Activated CD8-positive, alpha-beta memory T cell treated with anti-CD3 and anti-CD28 coated beads for 1 hour (primary cell): ENCODE data around the gene DEDD.
"Not testable (repeated sequence)": the region's sequence is repeated elsewhere in the genome, so short reads cannot be mapped to it uniquely, and the experiment has no call there.

Experiments
- DNase-seq, 2 donors: peaks; one replicate each; pipeline ENCODE4 v3.0.0-alpha.2; 2020; ENCODE audit warnings: low read depth in 1 of 2; ENCODE audit errors: extremely low read depth in 1 of 2

The DEDD gene

DNA sequence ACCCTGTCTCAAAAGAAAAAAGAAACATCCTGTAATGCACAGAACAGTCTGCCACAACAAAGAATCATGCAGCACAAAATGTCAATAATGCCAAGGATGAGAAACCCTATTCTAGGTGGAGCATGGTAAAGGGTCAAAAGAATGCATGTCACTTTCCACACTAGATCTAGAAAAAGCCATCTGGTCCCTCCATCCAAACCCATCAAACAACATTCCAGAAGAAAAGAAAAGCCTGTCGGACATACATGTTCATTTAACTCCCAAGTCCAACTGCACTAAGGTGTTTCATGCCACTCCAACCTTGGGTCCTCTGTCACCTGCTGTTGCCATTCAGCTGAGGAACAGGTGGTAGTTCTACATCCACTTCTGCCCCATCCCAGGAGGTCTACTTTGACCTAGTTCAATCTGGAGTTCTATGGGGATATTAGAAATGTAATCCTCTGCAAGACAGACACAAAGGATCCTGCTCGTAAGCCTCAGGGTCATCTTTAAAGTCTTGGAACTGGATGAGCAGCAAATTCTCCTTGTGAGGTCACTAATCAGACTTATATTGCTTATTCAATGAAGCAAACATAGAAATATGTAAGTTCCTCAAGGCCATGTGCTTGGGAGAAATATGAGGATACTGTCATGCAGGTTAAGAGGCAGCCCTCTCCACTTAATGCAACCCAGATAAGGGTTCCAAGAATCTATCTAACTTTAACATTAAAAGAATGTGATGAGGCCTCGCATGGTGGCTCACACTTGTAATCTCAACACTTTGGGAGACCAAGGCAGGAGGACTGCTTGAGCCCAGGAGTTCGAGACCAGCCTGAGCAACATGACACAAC lies 3.7 kb downstream of the DEDD start:
- DNase-seq = no peak

DNA sequence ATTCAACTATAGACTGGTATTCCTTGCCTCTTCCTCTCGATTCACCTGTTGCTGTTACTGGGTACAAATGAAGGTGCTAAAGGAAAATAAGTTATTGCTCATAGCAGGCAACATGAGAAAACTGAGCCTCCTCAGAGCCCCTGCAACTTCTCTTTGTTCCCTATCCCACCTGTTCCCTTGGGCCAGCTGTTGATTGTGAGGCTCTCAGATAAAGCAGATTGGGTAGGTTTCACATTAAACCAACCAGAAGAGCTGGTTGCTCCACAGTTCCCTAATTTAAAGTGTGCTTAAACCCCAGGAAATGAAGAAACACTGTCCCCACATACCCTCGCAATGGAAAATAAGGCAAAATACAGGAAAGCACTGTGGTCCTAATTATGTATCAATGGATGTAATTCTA lies 4.8 kb downstream of the DEDD start:
- DNase-seq = no peak

- DNase-seq = no peak
Observed at GRCh38 chr1:161122967-161123366, 9.5 kb downstream of the DEDD start.

GRCh38 chr1:161121834-161122233 lies 10.6 kb downstream of the DEDD start:
- DNase-seq = no peak

GRCh38 chr1:161121042-161121650 lies 11.3 kb downstream of the DEDD start:
- DNase-seq = no peak

- DNase-seq = peak; percentile 21 to 25
Observed at GRCh38 chr1:161119092-161119903, 13.2 kb downstream of the DEDD start.

- DNase-seq = peak; percentile 33 to 79
Observed at GRCh38 chr1:161117759-161118581, 14.5 kb downstream of the DEDD start, which contains the start of the genes NIT1 and PFDN2. Gene NIT1 (plus strand): TSS chr1:161118105. CDS start chr1:161118177, 72 bp downstream. Gene PFDN2 (minus strand): TSS chr1:161118037. CDS start chr1:161118026, 11 bp downstream.

DNA sequence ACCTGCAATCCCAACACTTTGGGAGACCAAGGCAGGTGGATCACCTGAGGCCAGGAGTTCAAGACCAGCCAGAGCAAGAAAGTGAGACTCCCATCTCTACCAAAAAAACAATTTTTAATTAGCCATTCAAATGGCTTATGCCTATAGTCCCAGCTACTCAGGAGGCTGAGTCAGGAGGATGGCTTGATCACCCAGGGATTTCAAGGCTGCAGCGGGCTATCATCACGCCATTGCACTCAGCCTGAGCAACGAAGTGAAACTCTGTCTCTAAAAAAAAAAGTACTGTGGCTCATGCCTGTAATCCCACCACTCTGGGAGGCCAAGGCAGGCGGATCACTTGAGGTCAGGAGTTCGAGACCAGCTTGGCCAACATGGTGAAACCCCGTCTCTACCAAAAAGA lies 16.5 kb downstream of the DEDD start:
- not testable (repeated sequence) for DNase-seq

GRCh38 chr1:161115132-161115711 lies 17.2 kb downstream of the DEDD start:
- DNase-seq = no peak

GRCh38 chr1:161114556-161114955 lies 17.9 kb downstream of the DEDD start:
- no peak for DNase-seq

DNA sequence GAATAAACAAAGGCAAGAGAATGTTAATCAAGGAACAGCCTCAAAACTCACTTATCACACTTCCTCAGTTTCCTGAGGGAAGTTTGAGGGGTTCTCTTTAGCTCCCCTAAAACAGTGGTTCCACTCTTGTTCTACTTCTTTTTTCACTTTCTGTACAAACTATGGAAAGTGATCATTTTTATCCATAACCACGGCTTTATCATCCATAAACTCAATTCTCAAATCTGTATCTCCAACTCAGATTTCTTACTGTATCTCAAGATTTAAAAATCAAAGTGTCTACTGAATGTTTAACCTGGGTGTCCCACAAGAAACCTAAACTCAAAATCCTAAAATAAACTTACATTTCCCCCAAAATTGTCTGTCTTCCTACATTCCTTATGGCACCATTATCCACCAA lies 18.6 kb downstream of the DEDD start:
- no peak for DNase-seq

- no peak for DNase-seq
Observed at GRCh38 chr1:161111527-161111926, 20.9 kb downstream of the DEDD start.

DNA sequence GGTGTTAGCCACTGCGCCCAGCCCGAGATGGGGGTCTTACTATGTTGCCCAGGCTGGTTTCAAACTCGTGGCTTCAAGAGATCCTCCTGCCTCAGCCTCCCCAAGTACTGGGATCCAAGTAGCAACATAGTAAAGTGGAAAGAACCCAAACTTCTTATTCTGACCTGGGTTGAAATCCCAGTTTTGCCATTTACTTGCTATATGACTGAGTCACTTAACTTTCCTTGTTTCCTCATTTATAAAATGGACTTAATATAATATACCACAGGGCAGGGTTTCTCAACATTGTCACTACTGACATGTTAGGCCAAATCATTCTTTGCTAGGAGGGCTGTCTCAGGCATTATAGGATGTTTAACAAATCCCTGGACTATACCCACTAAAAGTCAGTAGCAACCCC lies 21.4 kb downstream of the DEDD start:
- no peak for DNase-seq

DNA sequence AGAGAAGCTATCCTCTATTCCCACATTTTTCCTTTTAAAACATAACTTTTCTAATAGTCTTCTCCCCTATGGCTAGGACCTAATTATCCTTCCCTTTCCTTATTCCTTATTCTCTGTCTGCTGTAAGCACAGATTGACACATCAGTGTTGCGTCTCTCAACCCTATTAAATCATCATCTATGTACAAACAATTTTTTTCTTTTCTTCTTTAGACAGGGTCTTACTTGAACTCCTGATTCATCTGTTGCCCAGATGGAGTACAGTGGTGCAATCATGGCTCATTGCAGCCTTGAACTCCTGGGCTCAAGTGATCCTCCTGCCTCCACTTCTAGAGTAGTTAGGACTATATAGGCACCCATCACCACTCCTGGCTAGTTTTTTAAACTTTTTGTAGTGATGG lies 26.0 kb downstream of the DEDD start:
- no peak for DNase-seq

DNA sequence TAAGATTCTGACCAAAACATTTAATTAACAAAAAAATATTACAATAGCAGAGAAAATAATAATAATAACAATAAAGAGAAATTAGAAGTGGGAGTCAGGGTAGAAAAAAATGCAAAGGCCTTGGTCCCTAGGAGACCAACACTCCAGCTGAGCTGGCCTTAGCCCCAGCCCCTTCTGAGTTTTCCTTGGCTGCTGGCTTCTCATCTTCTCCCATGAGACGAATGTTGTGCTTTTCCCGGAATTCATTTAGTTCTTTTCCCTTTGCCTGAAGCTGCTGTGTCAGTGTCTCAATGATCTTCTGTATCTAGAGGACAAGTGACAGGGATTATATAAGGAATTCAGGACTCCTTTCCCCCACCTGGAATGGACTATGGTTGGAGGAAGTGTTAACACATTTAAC lies 31.9 kb downstream of the DEDD start:
- DNase-seq = no peak

- no peak for DNase-seq
Observed at GRCh38 chr1:161099090-161099802, 33.2 kb downstream of the DEDD start.

GRCh38 chr1:161098210-161099068 lies 34.0 kb downstream of the DEDD start, which contains the start of gene KLHDC9:
Gene KLHDC9 (plus strand): TSS chr1:161098361. CDS start chr1:161098536, 175 bp downstream.
- DNase-seq = peak; percentile 17 to 46

DNA sequence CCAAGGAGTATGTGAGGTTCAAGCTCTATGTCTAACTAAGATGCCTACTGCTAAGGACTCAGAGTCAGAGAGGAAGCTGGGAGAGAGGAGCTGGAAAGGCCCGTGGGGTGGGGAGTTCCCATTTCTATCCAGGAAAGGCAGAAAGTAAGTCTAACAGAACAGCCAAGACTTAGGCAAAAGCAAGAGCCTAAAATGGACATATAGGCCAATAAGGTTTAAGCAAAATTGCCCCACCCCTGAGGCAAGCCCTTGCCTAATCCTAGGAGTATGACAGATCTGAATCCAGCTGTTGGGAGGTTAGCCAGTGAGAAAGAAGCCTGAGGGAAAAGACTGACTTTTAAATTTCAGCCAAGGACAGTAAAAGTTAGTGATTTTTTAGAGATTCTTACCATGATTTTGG lies 35.9 kb downstream of the DEDD start:
- no peak for DNase-seq

DNA sequence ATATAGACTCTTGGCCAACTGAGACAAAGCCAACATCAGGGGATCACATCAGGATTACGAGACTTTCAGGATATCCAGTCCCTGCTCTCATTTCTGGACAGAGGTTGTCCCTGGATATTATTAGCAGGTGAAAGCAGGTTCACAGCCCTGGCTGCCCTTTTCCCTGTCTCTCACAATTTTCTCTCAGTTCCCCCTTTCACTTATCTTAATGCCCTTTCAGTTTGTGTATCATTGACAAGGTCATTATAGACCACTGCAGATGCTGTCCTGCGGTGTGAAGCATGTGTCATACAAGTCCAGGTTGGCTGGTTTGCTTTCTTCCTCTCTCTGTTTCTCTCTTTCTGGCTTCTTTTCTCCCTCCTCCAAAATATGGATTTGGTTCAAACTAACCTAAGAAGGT lies 36.5 kb downstream of the DEDD start:
- DNase-seq = no peak
